HG02571 (cell line): ENCODE measurements around the gene TSTD2.
"Not testable (repeated sequence)": the region's sequence is repeated elsewhere in the genome, so short reads cannot be mapped to it uniquely, and the experiment has no call there.

Experiments
- ATAC-seq: cut with Tn5 transposase; IDR thresholded peaks from one replicate; pipeline ENCODE4 v1.9.1; 2021; ENCODE audit warnings: mild to moderate bottlenecking, moderate library complexity; ENCODE audit not compliant: unreplicated experiment

Gene TSTD2

DNA sequence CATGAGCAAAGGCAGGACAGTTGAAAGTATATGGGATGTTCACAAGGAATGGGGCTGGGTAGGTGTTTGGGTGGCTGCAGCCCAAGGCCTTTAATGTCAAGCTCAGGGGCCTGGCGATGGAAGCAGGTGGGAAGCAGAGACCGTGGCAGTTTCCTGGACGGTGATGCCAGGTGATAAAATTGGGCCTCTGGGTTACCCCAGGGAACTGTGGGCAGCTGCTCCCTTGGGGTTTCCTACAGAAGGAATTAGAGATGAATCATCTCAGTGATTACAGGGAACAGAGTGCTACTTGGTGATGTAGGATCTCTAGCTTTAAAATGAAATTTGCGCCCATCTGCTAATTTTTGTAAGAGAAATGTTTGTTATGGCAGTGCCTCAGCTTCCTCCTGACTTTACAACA lies 39.2 kb downstream of the TSTD2 start:
- ATAC-seq, result no peak

DNA sequence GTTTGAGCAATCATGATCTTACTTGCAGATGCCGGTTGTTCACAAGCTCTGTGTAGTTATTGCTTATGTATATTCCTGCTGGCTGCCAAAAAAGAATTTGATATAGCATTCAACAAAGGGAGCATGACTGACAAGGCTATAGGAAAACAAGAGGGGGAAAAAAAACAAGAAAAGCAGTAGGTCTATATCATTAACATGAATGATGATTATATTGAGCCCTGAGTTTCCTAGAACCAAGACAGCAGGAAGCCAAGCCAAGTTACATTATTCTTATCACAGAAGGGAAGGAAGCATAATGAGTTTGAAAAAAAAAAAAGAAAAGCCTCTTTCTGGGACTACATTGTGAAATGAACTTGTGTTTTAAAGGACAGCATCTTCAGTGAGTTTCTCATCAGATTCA lies 41.0 kb downstream of the TSTD2 start:
- no peak for ATAC-seq

DNA sequence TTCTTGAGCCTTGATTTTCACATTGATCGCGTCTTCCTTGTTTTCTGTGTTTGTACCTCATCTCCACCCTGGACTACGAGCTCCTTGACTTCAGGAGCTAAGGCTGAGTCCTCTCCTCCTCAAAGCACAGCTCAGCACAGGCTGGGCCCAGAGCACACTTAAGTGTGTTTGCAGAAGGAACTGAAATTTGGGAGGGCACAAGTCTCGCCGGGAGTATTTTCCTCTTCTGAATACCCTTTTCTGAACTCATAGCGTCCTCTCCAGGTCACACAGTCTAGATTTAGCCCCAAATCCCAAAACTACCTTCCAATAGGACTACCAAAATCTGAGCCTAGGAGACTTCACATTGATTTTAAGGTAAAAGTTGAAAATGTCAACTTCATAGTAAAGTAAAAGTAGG lies 41.6 kb downstream of the TSTD2 start:
- ATAC-seq, result no peak

DNA sequence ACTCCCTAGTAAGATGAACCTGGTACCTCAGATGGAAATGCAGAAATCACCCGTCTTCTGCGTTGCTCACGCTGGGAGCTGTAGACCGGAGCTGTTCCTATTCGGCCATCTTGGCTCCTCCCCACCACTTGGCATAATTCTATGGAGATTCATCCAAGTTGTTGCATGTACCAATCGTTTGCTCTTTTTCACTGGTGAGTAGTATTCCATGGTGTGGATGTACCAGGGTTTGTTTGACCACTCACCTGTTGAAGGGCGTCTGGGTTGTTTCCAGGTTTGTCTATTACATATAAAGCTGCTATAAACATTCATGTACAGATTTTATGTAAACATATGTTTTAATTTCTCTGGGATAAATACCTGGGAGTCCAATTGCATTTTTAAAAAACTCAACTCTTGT lies 46.3 kb downstream of the TSTD2 start:
- ATAC-seq, result not testable (repeated sequence)

DNA sequence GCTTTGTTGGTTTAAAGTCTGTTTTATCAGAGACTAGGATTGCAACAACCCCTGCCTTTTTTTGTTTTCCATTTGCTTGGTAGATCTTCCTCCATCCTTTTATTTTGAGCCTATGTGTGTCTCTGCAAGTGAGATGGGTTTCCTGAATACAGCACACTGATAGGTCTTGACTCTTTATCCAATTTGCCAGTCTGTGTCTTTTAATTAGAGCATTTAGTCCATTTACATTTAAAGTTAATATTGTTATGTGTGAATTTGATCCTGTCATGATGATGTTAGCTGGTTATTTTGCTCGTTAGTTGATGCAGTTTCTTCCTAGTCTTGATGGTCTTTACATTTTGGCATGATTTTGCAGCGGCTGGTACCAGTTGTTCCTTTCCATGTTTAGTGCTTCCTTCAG lies 48.4 kb downstream of the TSTD2 start:
- not testable (repeated sequence) for ATAC-seq

DNA sequence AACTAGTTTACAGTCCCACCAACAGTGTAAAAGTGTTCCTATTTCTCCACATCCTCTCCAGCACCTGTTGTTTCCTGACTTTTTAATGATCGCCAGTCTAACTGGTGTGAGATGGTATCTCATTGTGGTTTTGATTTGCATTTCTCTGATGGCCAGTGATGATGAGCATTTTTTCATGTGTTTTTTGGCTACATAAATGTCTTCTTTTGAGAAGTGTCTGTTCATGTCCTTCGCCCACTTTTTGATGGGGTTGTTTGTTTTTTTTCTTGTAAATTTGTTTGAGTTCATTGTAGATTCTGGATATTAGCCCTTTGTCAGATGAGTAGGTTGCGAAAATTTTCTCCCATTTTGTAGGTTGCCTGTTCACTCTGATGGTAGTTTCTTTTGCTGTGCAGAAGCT lies 51.6 kb downstream of the TSTD2 start:
- not testable (repeated sequence) for ATAC-seq

DNA sequence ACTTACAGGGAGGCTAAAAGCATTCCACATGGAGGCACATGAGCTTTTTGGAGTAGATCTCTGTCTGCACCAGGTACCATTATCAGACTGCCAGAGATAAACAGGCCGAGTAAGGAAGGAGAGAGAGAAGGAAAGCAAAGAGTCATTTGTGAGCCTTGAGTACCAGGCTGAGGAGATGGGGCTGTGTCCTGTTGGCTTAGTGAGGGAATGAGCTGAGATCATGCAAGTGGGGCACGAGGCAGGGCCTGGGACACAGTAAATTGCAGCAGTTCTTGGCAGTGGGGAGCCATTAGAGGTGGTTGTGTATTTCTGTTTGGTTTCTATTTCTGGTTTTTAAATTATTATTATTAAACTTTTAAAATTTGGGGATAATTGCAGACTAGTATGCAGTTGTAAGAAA lies 53.3 kb downstream of the TSTD2 start:
- ATAC-seq, result no peak

DNA sequence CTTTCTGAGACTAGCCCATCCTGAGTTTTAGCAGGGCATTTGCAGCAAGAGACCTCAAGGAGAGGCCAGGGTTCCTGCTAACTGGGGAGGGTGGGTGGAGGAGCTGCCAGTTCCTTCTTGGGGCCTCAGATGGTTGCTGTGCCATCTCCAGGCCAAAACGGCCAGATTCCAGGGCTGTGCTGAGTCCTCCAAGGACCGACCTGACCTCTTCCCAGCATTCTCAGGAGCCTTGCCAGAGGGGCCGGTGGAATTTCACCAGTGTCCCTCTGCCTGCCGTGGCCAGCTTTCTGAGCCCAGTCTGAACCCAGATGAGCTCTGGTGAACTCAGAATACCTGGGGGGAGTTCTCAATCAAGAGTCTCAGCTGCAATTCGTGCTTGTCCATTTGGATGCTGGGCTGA lies 54.3 kb downstream of the TSTD2 start:
- ATAC-seq, result no peak

DNA sequence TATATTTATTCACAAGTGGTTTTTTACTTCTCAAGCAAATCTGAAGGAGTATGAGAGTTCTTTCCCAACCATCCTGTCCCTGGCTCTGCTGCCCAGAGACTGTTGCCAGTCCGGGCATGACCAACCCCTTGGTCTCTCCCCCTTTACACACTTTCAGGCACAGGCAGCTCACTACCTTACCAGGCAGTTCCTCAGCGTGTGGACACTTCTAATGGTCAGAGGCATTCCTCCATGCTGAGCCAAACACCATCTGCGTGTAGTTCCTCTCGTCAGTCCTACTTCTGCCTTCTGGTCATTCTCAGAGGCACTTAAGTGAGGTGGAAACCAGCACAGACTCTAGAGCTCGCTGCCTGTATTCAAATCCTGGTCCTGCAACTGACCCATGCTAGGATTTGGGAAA lies 56.1 kb downstream of the TSTD2 start:
- no peak for ATAC-seq

DNA sequence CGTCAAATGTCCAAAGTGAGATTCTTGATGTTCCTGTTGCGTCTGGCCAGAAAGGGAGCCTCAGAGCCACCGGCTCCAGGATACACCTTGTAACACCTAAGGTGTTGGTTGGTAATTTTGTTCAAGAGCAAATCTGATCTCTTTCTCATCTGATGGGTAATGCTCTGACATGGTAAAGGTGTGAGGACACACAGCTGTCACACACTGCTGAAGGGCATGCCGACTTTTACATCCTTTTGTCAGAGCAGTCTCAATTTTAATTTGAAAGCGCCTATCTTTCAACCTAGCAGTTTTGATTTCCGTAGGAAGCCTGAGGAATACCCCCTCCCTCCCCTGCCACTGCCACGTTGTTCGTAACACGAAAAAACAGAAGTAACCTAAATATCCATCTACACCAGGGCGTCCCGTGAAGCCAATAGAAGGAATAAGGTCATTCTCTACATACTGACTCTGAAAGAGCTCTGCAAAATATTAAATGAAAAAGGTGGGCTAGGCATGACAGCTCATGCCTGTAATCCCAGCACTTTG lies 57.4 kb downstream of the TSTD2 start:
- no peak for ATAC-seq

DNA sequence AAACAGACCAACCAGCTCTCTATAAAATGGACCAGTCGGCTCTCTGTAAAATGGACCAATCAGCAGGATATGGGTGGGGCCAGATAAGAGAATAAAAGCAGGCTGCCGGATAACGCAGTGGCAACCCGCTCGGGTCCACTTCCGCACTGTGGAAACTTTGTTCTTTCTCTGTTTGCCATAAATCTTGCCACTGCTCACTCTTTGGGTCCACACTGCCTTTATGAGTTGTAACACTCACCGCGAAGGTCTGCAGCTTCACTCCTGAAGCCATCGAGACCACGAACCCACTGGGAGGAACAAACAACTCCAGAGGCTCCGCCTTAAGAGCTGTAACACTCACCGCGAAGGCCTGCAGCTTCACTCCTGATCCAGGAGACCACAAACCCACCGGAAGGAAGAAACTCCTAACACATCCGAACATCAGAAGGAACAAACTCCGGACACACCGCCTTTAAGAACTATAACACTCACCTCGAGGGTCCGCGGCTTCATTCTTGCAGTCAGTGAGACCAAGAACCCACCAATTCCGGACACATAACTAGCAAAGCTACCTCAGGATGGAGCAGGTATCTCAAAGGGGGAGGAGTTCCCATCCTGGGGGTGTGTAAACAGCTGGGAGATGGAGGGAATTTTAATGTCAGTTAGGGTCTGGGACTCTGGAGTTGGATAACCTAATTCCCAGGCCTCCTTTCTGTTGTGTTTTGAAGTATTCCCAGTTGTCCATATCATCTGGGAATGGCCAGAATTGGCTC lies 58.1 kb downstream of the TSTD2 start:
- ATAC-seq, result not testable (repeated sequence)

DNA sequence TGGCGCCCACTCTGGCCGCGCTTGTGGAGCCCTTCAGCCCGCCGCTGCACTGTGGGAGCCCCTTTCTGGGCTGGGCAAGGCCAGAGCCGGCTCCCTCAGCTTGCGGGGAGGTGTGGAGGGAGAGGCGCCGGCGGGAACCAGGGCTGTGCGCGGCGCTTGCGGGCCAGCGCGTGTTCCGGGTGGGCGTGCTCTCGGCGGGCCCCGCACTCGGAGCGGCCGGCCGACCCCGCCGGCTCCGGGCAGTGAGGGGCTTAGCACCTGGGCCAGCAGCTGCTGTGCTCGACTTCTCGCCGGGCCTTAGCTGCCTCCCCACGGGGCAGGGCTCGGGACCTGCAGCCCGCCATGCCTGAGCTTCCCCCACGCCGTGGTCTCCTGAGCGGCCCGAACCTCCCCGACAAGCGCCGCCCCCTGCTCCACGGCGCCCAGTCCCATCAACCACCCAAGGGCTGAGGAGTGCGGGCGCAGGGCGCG lies 59.0 kb downstream of the TSTD2 start:
- ATAC-seq, result not testable (repeated sequence)

DNA sequence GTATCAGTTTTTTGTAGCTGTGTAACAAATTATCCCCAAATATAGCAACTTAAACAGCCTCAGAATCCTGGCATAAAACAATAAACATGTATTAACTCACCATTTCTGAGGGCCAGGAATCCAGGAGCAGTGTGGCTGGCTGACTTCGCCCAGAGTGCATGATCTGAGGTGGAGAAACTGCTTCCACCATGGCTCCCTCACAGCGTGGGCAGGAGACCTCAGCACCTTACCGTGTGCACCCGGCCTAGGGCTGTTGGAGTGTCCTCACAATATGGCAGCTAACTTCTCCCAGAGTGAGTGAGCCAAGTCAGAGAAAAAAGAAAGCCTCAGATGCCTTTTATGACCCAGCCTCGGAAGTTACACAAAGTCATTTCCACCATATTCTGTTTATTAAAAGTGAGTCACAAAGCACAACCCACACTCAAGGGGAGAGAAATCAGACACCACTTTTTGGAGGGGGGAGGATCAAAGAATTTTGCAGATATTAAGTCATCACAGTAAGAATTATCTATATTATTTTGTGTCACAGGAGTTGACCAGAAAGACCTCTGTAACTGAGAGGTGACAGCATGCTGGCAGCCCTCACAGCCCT lies 59.6 kb downstream of the TSTD2 start:
- ATAC-seq, result no peak

DNA sequence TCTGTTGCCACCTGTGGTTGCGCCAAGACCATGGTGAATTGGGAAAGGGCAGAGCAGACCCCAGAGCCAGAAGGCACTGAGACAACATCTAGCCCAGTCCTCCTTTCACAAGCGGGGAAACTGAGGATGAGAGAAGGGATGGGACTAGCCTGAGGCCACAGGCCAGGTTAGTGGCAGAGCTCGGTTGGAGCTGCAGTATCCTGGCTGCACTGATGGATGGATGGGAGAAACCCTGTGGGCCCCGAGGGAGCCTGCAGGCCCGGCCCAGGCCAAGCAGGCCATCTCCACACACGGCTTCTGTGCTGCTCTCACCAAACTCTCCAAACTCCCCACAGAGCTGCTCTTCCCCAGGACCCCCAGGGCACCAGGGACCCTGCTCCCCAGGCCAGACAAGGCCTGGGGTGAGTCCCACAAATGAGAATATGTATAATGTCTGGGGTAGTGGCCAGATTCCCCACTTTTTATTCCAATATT lies 60.2 kb downstream of the TSTD2 start:
- no peak for ATAC-seq

DNA sequence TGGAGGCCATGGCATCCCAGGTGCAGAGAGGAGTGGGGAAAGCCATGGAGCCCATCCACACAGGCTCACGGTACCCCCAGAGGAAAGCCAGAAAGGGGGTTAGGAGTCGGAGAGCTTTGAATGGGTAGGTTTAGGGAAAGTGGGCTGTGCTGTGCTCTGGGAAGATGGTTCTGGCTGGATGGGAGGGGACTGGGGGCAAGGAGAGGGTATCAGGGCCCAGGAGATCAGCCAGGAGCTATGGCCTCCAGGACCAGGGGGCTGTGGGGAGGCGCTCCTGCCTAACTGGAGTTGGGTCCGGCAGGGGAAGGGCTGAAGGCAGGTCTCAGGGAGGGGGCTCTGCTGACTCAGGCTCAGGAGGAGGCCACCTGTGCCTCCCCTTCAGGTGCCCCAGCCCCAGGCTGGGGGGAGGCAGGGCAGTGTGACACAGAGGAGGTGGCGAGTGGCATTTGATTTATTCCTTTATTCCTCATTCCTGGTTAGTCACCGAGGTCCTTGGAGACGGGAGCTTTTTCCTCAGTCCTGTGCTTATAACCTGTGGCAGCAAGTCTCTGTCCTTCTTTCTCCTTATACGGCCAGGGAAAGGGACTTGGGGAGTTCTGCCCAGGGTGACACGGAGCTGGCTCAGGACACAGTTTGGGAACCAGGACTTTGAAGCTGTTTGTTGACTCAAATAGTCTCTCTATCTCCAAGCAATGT lies 60.8 kb downstream of the TSTD2 start:
- ATAC-seq, result no peak

DNA sequence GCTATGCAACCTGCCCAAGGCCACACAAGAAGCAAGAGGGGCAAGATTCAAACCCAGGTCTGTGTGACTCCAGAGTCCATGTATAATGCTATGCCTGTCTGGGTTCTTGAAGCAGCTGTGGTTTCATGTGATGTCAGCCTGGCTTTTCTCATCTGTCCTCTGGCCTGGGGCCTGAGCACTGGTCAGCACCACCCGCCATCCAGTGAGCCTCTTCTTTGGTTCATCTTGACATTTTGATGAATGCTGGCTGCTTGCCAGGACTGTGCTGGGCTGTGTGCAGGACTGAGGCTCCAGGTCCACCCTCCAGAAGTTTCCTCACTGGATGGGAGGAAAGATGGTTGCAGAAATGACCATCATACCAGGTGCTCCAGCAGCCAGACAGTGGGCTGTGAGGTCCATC lies 61.5 kb downstream of the TSTD2 start:
- no peak for ATAC-seq

DNA sequence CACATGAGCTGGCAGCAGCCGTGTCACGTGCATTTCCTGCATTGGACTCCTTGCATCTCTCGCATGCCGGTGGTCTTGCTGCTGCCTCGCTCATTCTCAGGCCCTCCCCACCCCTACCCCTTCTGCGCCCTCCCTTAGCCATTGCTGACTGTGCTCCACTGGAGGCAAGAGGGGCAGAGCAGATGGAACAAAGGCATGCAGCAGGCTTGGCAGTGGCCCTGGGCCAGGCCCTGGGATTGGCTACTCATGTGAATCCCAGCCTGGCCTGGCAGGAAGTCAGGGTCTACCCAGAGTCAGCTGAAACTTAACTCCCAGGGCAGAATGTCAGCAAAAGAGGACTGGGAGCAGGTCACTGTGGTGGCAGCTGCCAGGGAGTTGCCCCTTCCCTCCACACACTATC lies 62.3 kb downstream of the TSTD2 start:
- no peak for ATAC-seq

DNA sequence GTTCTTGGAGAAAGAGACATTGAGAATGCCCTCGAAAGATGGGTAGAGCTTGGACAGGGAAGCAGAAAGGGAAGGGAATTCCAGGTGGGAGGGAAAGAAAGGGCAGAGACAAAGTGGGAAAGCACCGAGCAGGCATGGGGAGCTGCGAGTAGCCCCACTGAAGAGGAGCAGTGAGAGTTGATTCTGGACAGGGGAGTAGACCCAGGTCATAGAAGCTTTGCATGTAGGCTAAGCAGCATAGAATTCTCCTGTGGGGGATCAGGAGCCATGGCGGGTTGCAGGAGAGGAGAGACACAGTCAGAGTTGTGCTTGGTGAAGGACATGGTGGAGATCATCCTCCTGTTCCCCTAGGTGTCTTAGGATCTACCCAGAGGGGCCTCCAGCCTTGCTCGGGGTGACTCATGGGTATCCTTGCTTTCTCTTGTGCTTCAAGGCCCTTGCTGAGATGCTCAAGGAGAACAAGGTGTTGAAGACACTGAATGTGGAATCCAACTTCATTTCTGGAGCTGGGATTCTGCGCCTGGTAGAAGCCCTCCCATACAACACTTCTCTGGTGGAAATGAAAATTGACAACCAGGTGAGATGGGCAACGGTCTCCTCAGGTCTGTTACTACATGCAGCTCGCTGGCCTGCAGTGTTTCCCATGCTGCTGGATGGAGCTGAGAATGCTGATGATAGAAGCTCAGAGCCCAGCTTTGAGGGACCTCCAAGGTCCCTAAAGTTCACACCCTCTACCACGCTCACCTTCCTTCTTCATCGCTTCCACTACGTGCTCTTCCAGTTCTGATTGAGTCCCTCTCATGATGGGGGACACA lies 64.5 kb downstream of the TSTD2 start:
- no peak for ATAC-seq

DNA sequence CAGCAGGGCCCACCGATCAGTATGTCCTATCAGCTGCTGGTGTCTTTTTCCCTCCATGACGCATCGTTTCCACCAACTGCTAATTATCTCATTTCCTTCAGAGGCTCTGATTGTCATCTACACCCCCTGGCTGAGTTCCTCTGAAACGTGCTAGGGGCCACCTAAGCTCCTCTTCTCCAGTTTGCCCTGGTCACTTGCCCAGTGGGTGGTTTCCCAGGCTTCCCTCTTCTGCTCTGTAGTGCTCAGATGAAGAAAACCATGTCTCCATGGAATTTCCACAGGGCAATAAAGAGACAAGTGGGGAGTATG lies 65.3 kb downstream of the TSTD2 start:
- no peak for ATAC-seq

DNA sequence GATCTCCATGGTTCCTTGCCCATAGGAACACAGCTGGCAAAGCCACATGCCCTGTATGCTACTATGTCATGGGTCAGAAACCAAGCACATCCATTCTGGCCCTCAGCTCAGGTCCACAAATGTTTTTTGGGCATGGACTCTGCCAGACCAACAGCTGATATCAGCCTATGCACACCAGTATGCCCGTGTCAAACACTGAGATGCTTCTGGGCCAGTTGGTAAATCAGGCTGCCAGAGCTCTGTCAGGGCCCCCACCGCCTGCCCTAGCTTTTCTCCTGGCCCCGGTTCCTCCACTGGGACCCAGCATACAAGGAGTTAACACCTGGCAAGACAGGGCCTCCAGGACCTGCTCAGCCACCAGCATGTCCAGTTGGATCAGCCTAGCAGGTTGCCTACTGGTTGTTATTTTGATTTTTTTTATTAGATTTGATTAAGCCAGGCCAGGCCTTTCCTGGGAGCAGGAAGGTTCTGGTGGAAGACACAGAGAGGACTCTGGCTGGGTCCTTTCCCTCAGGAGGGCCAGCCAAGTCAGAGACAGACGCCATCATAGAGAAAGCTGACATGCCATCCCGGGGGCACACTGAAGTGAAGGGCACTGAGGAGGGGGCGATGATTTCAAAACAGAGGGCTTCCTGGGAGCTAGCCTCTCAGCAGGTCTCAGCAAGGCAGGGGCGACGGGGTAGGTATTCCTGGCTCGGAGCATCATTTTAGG lies 65.8 kb downstream of the TSTD2 start:
- ATAC-seq, result no peak
